Skin epidermis (tissue), 12 donors: ENCODE data around the gene RELN.

Source experiments
- H3K27ac ChIP-seq, 21 experiments: fragments of 200-600 bp; sonication (generic) in 11 of 21; one replicate each; pipeline ENCODE4 v1.5.0; 2020; ENCODE audit warnings: mild to moderate bottlenecking in 3 of 21, inconsistent platforms in 2 of 21, moderate library complexity in 2 of 21
- H3K4me3 ChIP-seq, 7 experiments: fragments of 200-600 bp; sonication (generic) in 2 of 7; one replicate each; pipeline ENCODE4 v1.5.0; 2020; ENCODE audit warnings: inconsistent platforms in 2 of 7, mild to moderate bottlenecking in 2 of 7, moderate library complexity in 1 of 7

RELN gene

DNA sequence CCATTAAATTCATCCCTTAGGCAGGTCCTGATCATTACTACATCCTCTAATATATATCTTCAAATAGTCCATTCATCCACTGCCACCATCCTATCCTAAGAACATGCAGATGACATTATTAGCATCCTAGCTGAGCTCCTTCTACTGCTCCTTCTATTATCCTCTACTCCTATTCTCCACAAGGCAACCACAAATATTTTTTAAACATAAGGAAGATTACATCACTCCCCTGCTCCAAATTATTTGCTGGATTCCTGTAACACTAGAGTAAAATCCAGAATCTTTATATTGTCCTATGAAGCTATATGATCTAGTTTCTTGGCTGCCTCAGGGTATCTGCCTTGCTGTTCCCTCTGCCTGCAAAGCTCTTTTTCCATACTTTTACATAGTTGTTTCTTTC lies 367.2 kb downstream of the RELN start:
- H3K27ac ChIP-seq, result no peak overlapping the region
- no peak overlapping the region for H3K4me3 ChIP-seq

DNA sequence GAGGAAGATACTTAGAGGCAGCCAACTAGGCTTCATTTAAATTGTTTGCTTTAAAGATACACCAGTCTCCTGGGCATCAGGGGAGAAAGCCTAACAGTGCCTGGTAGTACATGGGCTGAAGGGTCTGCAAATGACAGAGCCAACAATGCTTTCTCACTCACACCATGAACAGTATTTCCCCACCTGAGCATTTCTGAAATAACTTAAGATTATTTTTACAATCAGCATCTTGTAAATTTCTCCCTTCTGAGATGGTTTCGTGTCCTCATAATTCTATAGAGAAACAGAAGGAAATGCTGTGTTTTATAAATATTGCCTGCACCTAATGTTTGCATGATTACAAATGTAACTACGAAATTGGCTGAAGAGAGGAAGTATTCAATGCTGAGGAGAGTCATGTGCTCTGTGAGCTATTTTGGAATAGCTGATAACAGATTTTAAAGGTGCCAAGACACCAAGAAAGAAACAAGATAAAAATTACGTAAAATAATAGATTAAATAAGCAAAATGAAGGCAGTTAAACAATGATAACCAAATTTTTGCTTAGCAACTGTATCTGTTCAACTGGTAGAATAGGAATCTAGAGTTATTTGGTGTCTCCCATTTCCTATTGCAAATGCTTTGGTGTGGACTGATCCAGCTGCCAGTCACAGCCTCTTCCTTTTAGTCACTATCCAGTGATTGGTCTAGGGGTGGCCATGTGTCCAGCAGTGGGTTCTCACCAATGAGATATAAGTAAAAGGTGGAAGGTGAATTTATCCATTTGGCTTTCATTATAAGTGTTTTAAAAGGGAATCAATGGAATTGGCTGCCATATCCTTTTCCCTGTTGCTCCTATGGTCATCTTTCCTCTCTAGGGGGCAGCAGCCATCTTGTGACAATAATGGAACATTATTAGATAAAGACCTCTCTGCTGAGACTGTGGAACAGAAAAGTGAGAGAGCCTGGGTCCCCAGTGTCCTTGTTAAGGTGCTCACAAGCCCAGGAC lies 375.5 kb downstream of the RELN start:
- Histone ChIP-seq H3K4me3 (no peak overlapping the region), H3K27ac (no peak overlapping the region)

DNA sequence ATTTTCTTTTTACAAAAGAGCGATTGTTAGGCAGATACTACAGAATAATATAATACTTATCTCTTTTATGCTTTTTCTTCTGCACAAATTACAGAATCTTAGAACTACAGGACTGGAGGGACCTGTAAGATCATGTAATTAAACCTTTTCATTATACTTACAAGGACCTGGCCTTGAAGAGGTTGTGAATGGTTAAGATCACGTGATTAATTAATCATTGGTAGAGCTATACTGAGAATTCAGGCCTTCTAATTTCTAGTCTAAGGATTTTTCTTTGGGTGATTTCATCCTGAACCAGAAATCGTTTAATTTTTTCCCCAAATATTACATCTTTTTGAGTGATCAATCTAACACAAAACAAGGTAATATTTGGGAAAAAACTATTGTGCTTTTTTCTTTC lies 379.7 kb downstream of the RELN start:
- H3K4me3 ChIP-seq, result no peak overlapping the region
- no peak overlapping the region for H3K27ac ChIP-seq

DNA sequence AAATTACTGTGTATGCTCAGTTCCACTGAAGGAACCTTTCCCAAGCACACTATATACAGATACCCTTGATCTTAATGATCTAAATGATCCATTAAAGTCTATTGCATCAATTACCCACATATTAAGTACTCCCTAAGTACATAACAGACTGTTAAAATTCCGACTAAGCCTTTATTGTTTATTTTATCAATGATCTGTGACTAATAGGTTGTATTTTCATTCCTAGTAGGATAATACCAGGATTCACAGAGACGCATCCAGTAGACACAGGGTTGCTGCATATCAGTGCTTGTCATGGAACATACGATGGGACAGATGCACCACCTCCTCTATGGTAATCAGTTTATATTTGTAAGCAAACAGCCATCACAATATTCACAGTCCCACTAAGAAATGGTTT lies 383.8 kb downstream of the RELN start:
- Histone ChIP-seq H3K4me3 (no peak overlapping the region), H3K27ac (no peak overlapping the region)

- Histone ChIP-seq H3K27ac (no peak overlapping the region), H3K4me3 (no peak overlapping the region)
Observed at GRCh38 chr7:103598326-103598905, 391.0 kb downstream of the RELN start.

- no peak overlapping the region for H3K27ac ChIP-seq
- H3K4me3 ChIP-seq, result no peak overlapping the region
Observed at GRCh38 chr7:103597606-103598005, 391.9 kb downstream of the RELN start.

DNA sequence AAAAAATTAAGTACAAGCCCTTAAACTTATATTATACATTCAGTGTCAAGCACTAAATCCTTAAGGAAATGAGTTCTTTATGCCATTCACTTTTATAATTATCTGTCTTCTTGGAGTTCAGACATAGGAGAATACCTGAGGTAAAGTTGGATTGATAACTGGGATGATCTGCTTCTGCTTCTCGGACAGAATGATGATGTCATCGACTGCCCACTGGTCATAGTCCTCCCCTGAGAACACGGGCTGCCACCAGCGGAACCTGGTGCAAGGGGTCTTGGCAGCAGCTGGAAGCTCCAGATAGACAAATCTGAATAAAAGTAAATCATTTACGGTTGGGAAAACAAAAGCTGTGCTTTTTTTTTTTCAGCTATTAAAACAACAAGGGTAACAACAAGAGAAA lies 395.3 kb downstream of the RELN start:
- no peak overlapping the region for H3K27ac ChIP-seq
- H3K4me3 ChIP-seq, result no peak overlapping the region

GRCh38 chr7:103593691-103594090 lies 395.8 kb downstream of the RELN start:
- H3K27ac ChIP-seq, result no peak overlapping the region
- H3K4me3 ChIP-seq, result no peak overlapping the region

DNA sequence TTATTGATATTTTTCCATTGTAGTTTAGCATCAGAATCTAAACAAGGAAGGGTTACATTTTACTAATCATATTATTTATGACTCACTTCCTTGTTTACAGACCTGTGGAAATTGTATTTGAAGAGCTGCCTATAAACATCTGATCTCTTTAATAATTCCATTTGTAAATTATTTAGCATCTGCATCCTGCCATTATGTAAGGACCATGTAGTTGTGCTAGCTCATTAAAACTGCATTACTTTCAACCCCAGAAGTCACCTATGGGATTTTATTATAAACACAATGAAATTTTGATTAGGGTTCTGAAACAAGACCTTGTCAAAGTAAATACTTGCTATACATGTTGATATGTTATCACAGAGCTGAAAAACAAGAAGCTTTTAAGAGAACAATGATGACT lies 396.6 kb downstream of the RELN start:
- no peak overlapping the region for H3K4me3 ChIP-seq

GRCh38 chr7:103592187-103592586 lies 397.3 kb downstream of the RELN start:
- Histone ChIP-seq H3K4me3 (no peak overlapping the region), H3K27ac (no peak overlapping the region)

More for the DNA sequence above, 396.6 kb downstream of the RELN start:
- H3K27ac ChIP-seq, result no peak overlapping the region

DNA sequence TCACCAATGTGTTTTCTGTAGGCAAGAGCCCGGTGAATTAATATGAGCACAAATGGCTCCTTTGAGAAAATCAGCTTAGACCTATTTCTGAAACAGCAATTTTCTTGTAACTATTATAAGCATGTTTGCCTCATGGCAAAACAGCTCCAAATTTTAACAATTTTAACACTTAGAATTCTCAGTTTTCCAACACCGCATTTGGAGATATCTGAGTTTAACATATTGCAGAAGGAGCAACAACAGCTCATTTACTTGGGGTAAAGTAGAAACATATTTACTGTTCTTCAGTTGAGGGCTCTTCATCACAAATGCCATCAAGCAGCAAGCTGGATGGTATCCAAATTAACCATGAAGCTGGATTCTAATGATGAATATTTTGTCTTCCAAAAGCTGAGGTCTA lies 409.4 kb downstream of the RELN start:
- no peak overlapping the region for H3K4me3 ChIP-seq
- H3K27ac ChIP-seq, result no peak overlapping the region

DNA sequence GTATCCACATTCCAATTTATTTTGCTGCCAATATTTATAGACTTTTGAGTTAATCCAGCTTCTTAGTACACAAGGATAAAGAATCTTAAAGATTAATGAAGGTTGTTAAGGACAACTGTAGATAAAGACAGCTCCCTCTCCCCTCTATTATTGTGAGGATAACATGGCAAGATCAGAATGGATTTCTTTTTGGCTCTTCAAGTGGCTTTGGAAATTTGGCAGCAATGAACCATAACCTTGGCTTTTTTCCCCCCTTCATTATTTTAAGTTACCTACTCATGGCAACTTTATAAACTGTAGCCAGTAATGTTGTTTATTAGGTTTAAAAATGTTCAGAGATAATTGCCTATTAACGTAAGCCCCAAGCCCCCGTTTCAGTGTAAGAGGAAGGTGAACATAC lies 412.4 kb downstream of the RELN start:
- no peak overlapping the region for H3K4me3 ChIP-seq
- H3K27ac ChIP-seq, result no peak overlapping the region

DNA sequence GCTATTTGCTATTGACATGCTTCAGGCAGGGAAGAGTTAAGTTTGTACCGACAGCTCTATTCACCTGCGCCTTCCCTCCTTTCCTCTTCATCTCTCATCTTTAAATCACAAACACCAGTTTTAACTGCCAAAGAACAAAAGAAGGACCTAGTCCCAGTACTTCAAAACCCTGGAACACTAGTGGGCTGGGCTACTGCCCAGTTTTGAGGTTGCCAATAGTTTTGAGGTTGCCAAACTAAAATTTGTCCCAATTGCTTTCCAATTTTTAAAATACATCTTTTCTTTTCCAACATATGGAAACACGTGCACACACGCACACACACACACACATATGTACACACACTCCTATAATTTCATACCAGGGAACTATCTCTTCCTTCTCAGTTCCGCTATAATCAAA lies 412.8 kb downstream of the RELN start:
- no peak overlapping the region for H3K4me3 ChIP-seq

GRCh38 chr7:103574576-103574975 lies 414.9 kb downstream of the RELN start:
- H3K4me3 ChIP-seq, result no peak overlapping the region
- H3K27ac ChIP-seq, result no peak overlapping the region

More for the DNA sequence above, 412.8 kb downstream of the RELN start:
- H3K27ac ChIP-seq, result no peak overlapping the region

GRCh38 chr7:103573479-103574058 lies 415.9 kb downstream of the RELN start:
- Histone ChIP-seq H3K4me3 (no peak overlapping the region), H3K27ac (no peak overlapping the region)

DNA sequence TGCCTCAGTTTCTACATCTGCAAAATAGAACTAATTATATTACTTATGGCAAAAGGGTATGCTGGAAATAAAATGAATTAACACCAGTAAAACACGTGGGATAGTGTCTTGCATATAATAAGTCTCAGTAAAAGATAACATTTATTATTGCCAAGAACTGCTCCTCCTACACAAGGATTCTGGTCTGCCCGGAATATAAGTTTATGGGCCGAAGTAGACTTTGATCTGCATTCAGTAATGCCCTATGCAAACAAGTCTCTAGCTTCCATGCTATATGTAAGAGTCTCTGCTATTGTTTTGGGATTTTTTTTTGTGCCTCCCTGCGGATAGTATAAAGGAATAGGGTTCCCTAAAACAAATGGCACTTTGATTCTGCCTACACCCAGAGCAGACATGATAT lies 417.9 kb downstream of the RELN start:
- Histone ChIP-seq H3K4me3 (no peak overlapping the region), H3K27ac (no peak overlapping the region)

DNA sequence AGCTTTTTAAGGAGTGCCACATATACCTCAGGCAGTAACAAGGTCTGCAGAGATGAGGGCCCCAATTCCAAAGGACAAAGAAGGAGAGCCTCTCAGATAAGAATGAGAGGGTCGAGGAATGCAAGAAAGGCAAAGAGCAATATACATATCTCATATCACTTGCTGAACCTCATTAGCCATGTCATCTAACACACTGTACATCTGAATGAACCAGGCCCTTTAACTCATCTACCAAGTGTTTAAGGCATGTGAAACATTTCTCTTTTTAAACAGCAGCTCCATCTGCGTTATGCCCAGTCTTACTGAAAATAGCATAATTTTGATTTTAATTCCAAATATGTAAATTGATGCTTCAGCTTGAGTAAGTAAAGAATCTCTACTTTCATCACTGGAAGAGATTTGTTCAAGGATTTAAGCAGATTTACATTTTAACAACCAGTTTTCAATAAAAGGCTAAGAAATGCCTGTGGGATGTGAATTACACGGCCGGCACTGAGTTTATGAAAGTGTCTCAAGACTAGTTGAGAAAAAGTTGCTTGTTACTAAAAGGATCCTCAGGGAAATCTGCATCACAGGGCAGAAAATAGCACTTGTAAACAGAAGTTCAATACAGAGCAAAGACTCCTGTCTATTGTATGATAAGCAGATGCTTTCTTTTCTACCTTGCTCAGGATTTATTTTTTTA lies 419.7 kb downstream of the RELN start:
- H3K27ac ChIP-seq, result no peak overlapping the region
- no peak overlapping the region for H3K4me3 ChIP-seq

DNA sequence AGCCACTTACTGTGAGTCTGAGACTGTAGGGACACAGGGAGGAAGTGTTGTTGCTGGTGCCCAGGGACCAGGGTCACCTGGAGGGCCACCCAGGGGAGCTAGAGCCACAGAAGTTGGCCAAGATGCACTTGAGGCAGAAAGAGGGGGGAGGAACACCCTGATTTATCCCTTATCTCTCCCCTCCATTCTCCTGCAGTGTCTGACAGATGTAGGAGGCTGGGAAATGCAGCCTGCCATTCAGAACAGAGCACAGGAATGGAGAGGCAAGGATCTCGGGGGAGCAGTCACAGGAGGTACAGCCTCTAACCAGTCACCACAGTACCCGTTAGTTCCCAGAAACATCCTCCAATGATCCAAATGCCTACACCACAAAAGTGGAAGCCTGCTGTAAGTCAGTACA lies 425.0 kb downstream of the RELN start:
- no peak overlapping the region for H3K27ac ChIP-seq
- no peak overlapping the region for H3K4me3 ChIP-seq

DNA sequence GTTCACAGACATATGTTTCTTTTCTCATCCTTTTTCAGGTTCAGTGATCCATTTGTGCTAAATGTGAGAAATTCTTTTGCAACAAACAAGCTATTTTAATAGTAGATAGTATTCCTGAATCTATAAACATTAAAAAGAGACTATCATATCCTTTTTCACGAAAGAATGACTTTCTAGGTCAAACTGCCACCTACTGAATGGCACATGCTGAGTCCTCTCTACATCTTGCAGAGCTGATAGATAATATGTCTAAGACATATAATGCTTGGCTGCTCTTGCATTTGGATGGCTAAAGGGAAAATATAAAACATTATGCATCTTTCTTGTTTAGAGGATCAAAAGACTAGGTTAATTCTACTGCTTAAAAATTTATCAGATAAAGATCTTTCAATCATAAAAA lies 429.3 kb downstream of the RELN start:
- Histone ChIP-seq H3K27ac (no peak overlapping the region), H3K4me3 (no peak overlapping the region)

DNA sequence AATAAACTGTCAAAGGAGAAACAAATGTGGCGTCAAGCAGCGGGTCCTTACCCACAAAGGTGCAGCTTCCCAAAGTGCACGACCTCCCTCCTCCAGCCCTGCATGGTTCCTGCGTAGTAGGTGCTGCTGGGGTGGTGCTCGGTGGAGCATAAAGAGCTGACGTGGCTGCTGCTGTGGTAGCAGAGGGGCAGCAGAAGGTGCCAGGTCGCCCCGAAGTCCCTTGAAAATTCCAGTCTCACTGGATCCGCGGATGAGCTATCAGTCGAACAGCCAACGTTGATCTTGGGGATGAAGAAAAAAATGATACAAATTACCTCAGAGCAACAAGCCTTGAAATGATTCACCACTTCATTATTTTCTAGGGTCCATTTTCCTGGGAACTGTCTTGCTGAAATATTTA lies 438.4 kb downstream of the RELN start:
- Histone ChIP-seq H3K4me3 (no peak overlapping the region), H3K27ac (no peak overlapping the region)
